GM12873 (cell line): ENCODE data around the gene SLC44A5.
A peak's percentile ranks its signal among the peaks of the same experiment; 100 is the strongest.

Experiments used
- TF ChIP-seq, protein P1 (sequence below): IDR thresholded peaks from 2 replicates; pipeline ENCODE4 v1.5.1; 2012; ENCODE audit warnings: low read depth, mild to moderate bottlenecking, moderate library complexity, low read length, control low read depth; ENCODE audit not compliant: insufficient read depth; ENCODE audit errors: missing control alignments

The SLC44A5 gene

GRCh38 chr1:75273110-75273509 lies 337.8 kb downstream of the SLC44A5 start:
- TF ChIP-seq, protein P1, sequence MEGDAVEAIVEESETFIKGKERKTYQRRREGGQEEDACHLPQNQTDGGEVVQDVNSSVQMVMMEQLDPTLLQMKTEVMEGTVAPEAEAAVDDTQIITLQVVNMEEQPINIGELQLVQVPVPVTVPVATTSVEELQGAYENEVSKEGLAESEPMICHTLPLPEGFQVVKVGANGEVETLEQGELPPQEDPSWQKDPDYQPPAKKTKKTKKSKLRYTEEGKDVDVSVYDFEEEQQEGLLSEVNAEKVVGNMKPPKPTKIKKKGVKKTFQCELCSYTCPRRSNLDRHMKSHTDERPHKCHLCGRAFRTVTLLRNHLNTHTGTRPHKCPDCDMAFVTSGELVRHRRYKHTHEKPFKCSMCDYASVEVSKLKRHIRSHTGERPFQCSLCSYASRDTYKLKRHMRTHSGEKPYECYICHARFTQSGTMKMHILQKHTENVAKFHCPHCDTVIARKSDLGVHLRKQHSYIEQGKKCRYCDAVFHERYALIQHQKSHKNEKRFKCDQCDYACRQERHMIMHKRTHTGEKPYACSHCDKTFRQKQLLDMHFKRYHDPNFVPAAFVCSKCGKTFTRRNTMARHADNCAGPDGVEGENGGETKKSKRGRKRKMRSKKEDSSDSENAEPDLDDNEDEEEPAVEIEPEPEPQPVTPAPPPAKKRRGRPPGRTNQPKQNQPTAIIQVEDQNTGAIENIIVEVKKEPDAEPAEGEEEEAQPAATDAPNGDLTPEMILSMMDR, result no peak

- TF ChIP-seq, protein P1, result peak; percentile 66
Measured at GRCh38 chr1:75265792-75266191, 345.1 kb downstream of the SLC44A5 start.

DNA sequence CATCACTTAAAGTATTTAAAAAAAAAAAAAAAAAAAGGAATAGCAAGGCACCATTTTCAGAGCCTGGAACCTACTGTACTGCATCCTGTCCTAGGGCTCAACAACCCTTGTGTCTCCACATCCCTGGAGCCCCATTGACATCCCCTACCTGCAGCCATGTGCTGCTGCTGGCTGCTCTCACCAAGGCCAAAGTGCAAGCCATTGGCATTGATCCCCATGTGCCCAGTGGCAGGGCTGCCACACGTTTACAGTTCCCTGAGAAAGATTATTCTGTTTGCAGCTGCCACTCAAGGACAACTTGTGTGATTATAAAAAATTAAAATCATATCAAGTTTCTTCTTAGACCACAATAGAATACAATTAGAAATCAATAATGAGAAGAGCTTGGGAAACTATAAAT lies 346.8 kb downstream of the SLC44A5 start:
- TF ChIP-seq, protein P1, result no peak

GRCh38 chr1:75258351-75258750 lies 352.6 kb downstream of the SLC44A5 start:
- TF ChIP-seq, protein P1, result no peak

DNA sequence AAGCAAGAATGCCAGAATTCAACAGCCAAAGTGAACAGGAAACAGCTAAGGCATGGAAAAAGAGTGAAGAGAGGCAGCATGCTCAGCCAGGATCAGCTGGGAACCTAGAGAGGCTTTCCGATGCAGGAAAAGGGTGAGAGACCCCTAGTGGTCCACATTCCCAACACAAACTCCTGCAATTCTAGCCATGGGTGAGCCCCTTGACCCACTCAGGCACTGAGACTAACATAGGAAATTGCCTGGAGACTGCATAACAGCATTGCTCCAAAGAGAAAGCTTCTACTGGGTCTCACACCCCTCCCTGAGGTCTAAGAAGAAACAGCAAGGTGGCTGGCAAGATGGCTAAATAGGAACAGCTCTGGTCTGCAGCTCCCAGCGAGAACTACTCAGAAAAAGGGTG lies 353.5 kb downstream of the SLC44A5 start:
- TF ChIP-seq, protein P1, result no peak

- TF ChIP-seq, protein P1, result no peak
Measured at GRCh38 chr1:75245239-75245638, 365.7 kb downstream of the SLC44A5 start.

GRCh38 chr1:75243124-75243523 lies 367.8 kb downstream of the SLC44A5 start:
- TF ChIP-seq, protein P1, result no peak

- TF ChIP-seq, protein P1, result no peak
Measured at GRCh38 chr1:75237316-75237715, 373.6 kb downstream of the SLC44A5 start.
